Measurements from ENCODE around the gene SCCPDH. TPM values are rescaled to one million over a fixed set of nuclear protein-coding genes. Genes with fewer than 3 reads are reported as not detected.

SCCPDH gene
- total and polyA plus RNA-seq, 2 of the 13 experiments (the other 11 are each of a cell fraction or from before 2014, with no cell fraction given) = 36.7 to 62.3 TPM

- TF ChIP-seq BCLAF1 (IDR thresholded peaks at IDR 0.05) = no peak
- no peak for TF ChIP-seq HOXA9 (CRISPR knock-in tag; IDR thresholded peaks at IDR 0.05; ENCODE audit: borderline replicate concordance)
- TF ChIP-seq ZFP91 (CRISPR knock-in tag; IDR thresholded peaks at IDR 0.05; ENCODE audit: borderline replicate concordance) = 0 out of 2 replicates have a peak, but pooled peaks have one; percentile 23
- no peak for TF ChIP-seq SMAD1 (CRISPR knock-in tag; IDR thresholded peaks at IDR 0.05; ENCODE audit: borderline replicate concordance, low read depth)
- no peak for TF ChIP-seq ZNF414 (CRISPR knock-in tag; IDR thresholded peaks at IDR 0.05)
- no peak for TF ChIP-seq PRMT3 (CRISPR knock-in tag; IDR thresholded peaks at IDR 0.05; ENCODE audit: borderline replicate concordance, low read depth)
- no peak for TF ChIP-seq REL (CRISPR knock-in tag; conservative IDR thresholded peaks at IDR 0.05)
- no peak for TF ChIP-seq GLI4 (CRISPR knock-in tag; IDR thresholded peaks at IDR 0.05; ENCODE audit: borderline replicate concordance)
- no peak for TF ChIP-seq HNF1B (CRISPR knock-in tag; IDR thresholded peaks at IDR 0.05)
- no peak for TF ChIP-seq ZNF768 (CRISPR knock-in tag; IDR thresholded peaks at IDR 0.05)
- TF ChIP-seq ZNF780A (CRISPR knock-in tag; IDR thresholded peaks at IDR 0.05) = no peak
- TF ChIP-seq ZSCAN22 (CRISPR knock-in tag; IDR thresholded peaks at IDR 0.05) = no peak
- no peak for TF ChIP-seq JUN (CRISPR knock-in tag; IDR thresholded peaks at IDR 0.05)
- TF ChIP-seq TBX2 (CRISPR knock-in tag; IDR thresholded peaks at IDR 0.05; ENCODE audit: borderline replicate concordance) = no peak
- TF ChIP-seq HES4 (CRISPR knock-in tag; IDR thresholded peaks at IDR 0.05; ENCODE audit: borderline replicate concordance) = no peak
- no peak for TF ChIP-seq KAT7 (CRISPR knock-in tag; IDR thresholded peaks at IDR 0.05; ENCODE audit: borderline replicate concordance)
- TF ChIP-seq ISX (CRISPR knock-in tag; conservative IDR thresholded peaks at IDR 0.05) = no peak
- TF ChIP-seq ZSCAN25 (CRISPR knock-in tag; IDR thresholded peaks at IDR 0.05) = no peak
- TF ChIP-seq TCF12 (IDR thresholded peaks at IDR 0.05) = no peak
- no peak for TF ChIP-seq TCF12 (CRISPR knock-in tag; IDR thresholded peaks at IDR 0.05)
- TF ChIP-seq IKZF5 (CRISPR knock-in tag; IDR thresholded peaks at IDR 0.05) = no peak
- no peak for TF ChIP-seq ZNF713 (CRISPR knock-in tag; IDR thresholded peaks at IDR 0.05)
- TF ChIP-seq GTF2F1 (IDR thresholded peaks at IDR 0.05; ENCODE audit: low read length) = no peak
Measured at GRCh38 chr1:246699095-246699735, 25.0 kb upstream of the SCCPDH start (continued).

All from HepG2 (cell line).